Measurements from ENCODE around the gene IAH1. TPM values are rescaled to one million over a fixed set of nuclear protein-coding genes. Genes with fewer than 3 reads are reported as not detected.
"Not testable (repeated sequence)": the region's sequence is repeated elsewhere in the genome, so short reads cannot be mapped to it uniquely, and the experiment has no call there.

IAH1 gene
- total RNA-seq, 2 donors from 2014 or later = 48.1 to 61.3 TPM

DNA sequence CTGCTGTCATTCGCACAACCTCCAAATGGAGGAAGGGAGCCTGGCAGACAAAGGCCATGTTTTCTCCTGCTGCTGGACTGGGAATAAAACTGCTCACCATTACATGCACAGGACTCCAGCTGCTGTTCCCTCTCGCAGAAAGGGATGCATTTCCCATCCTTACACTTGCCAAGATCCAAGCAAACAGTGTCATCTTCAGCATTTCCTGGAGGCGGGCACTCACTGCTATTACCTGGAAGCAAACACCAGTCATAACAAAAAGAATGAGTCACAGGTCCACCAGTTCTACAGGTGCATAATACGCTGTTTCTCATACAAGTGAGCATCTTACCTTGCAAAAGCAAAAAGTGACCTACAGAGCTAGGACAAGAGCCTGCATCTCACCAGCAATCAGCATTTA, 22.7 kb downstream of the IAH1 start:
- H3K9me3 ChIP-seq = no peaks in the 10 kb centered on the region
- no peaks in the 10 kb centered on the region for H3K4me1 ChIP-seq (replicated peaks)
- peak; percentile 22 for DNase-seq (ENCODE audit: low spot score)
- no peak overlapping the region for H3K4me3 ChIP-seq
- peak; percentile 63 for TF ChIP-seq POLR2AphosphoS5 (IDR thresholded peaks at IDR 0.05)
- TF ChIP-seq POLR2A (IDR thresholded peaks at IDR 0.05) = no peak
- TF ChIP-seq, protein P1, sequence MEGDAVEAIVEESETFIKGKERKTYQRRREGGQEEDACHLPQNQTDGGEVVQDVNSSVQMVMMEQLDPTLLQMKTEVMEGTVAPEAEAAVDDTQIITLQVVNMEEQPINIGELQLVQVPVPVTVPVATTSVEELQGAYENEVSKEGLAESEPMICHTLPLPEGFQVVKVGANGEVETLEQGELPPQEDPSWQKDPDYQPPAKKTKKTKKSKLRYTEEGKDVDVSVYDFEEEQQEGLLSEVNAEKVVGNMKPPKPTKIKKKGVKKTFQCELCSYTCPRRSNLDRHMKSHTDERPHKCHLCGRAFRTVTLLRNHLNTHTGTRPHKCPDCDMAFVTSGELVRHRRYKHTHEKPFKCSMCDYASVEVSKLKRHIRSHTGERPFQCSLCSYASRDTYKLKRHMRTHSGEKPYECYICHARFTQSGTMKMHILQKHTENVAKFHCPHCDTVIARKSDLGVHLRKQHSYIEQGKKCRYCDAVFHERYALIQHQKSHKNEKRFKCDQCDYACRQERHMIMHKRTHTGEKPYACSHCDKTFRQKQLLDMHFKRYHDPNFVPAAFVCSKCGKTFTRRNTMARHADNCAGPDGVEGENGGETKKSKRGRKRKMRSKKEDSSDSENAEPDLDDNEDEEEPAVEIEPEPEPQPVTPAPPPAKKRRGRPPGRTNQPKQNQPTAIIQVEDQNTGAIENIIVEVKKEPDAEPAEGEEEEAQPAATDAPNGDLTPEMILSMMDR (IDR thresholded peaks at IDR 0.05) = no peak
- 73% methylated on average over 4 of the region's 4 CpGs for WGBS
- peaks cover 2 to 5% of the 10 kb centered on the region in 2 donors for H3K36me3 ChIP-seq
- H3K27ac ChIP-seq = no peak overlapping the region
- intact Hi-C loops (cut with DNase I) = no loop called here
- no peaks in the 10 kb centered on the region for H3K27me3 ChIP-seq (replicated peaks; ENCODE audit: insufficient read depth)

DNA sequence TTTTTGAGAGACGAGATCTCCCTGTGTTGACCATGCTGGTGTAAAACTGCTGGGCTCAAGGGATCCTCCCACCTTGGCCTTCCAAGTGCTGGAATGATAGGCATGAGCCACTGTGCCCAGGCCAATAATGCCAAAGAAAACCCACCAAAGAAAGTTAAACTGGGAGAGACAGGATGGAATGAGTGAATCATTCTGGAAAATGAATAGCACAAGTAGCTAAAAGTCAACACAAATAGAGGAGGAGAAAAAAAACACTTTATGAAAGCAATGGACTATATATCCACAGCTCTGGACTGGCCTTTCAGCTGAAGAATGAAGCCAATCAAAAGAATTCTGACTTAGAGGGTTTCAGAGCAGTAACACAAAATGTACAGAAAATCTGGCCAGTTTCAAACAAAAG, 23.9 kb downstream of the IAH1 start:
- DNase-seq (ENCODE audit: low spot score) = no peak
- H3K9me3 ChIP-seq = no peaks in the 10 kb centered on the region
- H3K27me3 ChIP-seq (replicated peaks; ENCODE audit: insufficient read depth) = no peaks in the 10 kb centered on the region
- peaks cover 2 to 5% of the 10 kb centered on the region in 2 donors for H3K36me3 ChIP-seq
- no peak overlapping the region for H3K27ac ChIP-seq
- H3K4me1 ChIP-seq (replicated peaks) = no peaks in the 10 kb centered on the region
- intact Hi-C loops (cut with DNase I) = no loop called here
- no peak overlapping the region for H3K4me3 ChIP-seq
- TF ChIP-seq POLR2AphosphoS5 (IDR thresholded peaks at IDR 0.05) = no peak
- TF ChIP-seq POLR2A (IDR thresholded peaks at IDR 0.05) = no peak
- TF ChIP-seq, protein P1 (IDR thresholded peaks at IDR 0.05) = no peak
- 58% methylated on average over 1 of the region's 1 CpG for WGBS

DNA sequence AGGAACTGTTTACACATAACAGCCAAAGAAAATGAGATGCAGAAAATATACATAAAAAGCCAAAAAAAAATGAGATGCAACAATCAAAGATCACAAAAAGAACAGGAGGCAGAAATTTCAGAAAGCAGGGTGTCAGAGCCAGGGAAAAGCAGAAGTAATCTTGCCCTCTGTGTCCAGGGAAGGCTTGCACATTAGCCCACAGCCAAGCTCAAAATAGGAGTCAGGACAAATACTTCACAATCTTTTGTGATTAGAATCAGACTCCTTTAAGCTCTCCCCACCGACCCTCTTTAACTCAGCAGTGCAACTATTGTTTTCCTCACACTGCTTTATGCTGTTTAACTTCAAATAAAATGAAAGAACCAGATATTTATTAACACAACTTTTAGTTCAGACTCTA, 34.6 kb downstream of the IAH1 start:
- TF ChIP-seq, protein P1 (IDR thresholded peaks at IDR 0.05) = no peak
- TF ChIP-seq POLR2A (IDR thresholded peaks at IDR 0.05) (no peak), POLR2AphosphoS5 (IDR thresholded peaks at IDR 0.05) (no peak)
- Histone ChIP-seq H3K27me3 (replicated peaks; ENCODE audit: insufficient read depth) (no peaks in the 10 kb centered on the region), H3K36me3 (no peaks in the 10 kb centered on the region), H3K4me3 (no peak overlapping the region), H3K9me3 (no peaks in the 10 kb centered on the region), H3K4me1 (replicated peaks) (no peaks in the 10 kb centered on the region), H3K27ac (no peak overlapping the region)
- WGBS = 12% methylated on average over 1 of the region's 1 CpG
- intact Hi-C loops (cut with DNase I) = no loop called here
- no peak for DNase-seq (ENCODE audit: low spot score)

DNA sequence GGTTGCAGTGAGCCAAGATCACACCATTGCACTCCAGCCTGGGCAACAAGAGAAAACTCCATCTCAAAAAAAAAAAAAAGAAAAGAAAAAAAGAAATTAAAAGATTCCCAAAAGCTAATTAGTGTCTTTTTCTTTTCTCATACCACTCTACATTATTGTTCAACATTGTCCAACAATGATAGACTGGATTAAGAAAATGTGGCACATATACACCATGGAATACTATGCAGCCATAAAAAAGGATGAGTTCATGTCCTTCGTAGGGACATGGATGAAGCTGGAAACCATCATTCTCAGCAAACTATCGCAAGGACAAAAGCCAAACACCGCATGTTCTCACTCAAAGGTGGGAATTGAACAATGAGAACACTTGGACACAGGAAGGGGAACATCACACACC, 39.6 kb downstream of the IAH1 start:
- 95% methylated on average over 3 of the region's 3 CpGs for WGBS
- DNase-seq (ENCODE audit: low spot score); H3K4me1 ChIP-seq (replicated peaks); H3K9me3 ChIP-seq; H3K27ac ChIP-seq; H3K36me3 ChIP-seq; H3K4me3 ChIP-seq; H3K27me3 ChIP-seq (replicated peaks; ENCODE audit: insufficient read depth); intact Hi-C loops (cut with DNase I): not testable (repeated sequence)

DNA sequence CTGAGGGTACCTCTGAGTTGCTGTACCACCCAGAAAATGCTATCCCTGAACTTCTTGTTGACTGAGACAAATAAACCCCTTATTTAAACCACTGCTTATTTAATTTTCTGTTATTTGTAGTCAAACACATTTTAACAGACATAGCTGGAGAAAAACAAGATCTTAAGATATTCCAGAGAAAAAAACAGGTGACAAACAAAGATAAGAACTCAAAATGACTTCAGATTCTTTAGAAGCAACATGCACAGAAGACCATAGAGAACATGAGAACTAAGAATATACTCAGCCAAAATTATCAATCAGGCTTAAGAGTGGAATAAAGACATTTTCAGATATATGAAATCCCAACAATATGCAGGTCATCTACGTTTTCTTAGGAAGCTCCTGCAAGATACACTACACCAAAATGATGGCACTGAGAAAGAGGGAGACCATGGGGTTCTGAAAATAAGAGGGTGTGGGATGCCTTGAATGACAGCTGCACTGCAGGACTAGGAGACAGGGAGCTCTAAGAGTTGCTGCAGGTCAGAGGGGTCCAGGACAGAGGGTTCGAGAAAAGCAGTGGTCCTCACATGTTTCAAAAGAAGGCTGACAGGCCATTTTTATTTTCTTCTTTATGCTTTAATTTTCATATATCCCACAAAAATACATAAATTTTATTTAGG, 42.9 kb downstream of the IAH1 start:
- H3K27me3 ChIP-seq (replicated peaks; ENCODE audit: insufficient read depth) = no peaks in the 10 kb centered on the region
- intact Hi-C loops (cut with DNase I) = no loop called here
- no peaks in the 10 kb centered on the region for H3K4me1 ChIP-seq (replicated peaks)
- WGBS = 87% methylated on average over 2 of the region's 2 CpGs
- no peak overlapping the region for H3K4me3 ChIP-seq
- H3K9me3 ChIP-seq = no peaks in the 10 kb centered on the region
- H3K36me3 ChIP-seq = no peaks in the 10 kb centered on the region
- no peak for TF ChIP-seq POLR2A (IDR thresholded peaks at IDR 0.05)
- TF ChIP-seq, protein P1 (IDR thresholded peaks at IDR 0.05) = no peak
- no peak for TF ChIP-seq POLR2AphosphoS5 (IDR thresholded peaks at IDR 0.05)
- DNase-seq (ENCODE audit: low spot score) = no peak
- H3K27ac ChIP-seq = no peak overlapping the region

Data from prostate gland (tissue), 2 donors.